ENCODE data around the gene AARS2.
A peak's percentile ranks its signal among the peaks of the same experiment; 100 is the strongest.

AARS2 gene

DNA sequence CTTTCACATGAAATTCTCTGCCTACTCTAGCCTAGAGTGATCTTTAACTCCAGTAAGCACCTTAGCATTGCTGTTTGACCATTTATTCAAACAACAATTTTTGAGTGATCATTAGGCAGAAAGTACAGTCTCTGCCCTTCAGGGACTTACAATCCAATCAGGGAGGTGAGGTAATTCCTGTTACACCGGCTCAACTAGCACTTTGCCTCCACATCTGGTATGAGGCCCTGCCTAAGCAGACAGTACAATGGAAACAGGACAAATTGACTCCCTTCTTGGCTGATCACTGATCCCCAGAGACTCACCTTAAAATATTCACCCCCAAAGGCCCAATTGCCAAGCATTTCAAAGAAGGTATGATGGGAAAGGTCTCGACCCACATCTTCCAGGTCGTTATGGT, 1.4 kb downstream of the AARS2 start:
- H3K4me1 ChIP-seq = peaks cover 11% of the 10 kb centered on the region
- no peak for TF ChIP-seq Cebpa-rat (IDR thresholded peaks at IDR 0.05)
- no peaks in the 10 kb centered on the region for H3K27me3 ChIP-seq
- no peak overlapping the region for H3K27ac ChIP-seq
- H3K4me3 ChIP-seq = peak overlapping the region; percentile 93; the same call in 1 of the 2 replicates
- no peaks in the 10 kb centered on the region for H3K9me3 ChIP-seq
- peak overlapping the region; percentile 94 for H3K4me2 ChIP-seq
- H3K9ac ChIP-seq = peak overlapping the region; percentile 92; the same call in 1 of the 2 replicates
- no peaks in the 10 kb centered on the region for H4K20me1 ChIP-seq
- peaks cover 51% of the 10 kb centered on the region for H3K36me3 ChIP-seq

DNA sequence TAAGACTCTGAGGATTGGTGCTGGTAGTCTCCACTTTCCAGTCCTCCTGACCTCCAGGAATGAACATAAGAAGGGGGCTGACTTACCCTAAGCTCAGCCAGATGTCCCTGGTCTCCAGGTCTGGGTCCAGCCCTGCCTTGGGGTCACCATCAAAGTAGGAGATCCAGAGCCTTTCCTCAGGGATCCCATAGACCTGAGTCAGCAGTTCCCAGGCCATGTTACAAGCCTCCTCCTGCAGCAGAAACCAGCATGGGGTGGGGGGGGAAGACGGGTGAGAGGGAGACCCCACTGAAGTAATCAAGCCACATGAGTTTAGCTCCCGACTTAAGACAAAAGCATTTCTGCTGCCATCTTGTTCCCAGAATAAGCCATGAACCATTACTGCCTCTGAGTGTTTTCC, 1.8 kb downstream of the AARS2 start:
- no peak overlapping the region for H3K4me3 ChIP-seq
- H4K20me1 ChIP-seq = no peaks in the 10 kb centered on the region
- H3K4me1 ChIP-seq = peaks cover 11% of the 10 kb centered on the region
- H3K9ac ChIP-seq = no peak overlapping the region
- TF ChIP-seq Cebpa-rat (IDR thresholded peaks at IDR 0.05) = no peak
- H3K27ac ChIP-seq = no peak overlapping the region
- H3K36me3 ChIP-seq = peaks cover 55% of the 10 kb centered on the region
- no peaks in the 10 kb centered on the region for H3K27me3 ChIP-seq
- no peaks in the 10 kb centered on the region for H3K9me3 ChIP-seq
- no peak overlapping the region for H3K4me2 ChIP-seq

DNA sequence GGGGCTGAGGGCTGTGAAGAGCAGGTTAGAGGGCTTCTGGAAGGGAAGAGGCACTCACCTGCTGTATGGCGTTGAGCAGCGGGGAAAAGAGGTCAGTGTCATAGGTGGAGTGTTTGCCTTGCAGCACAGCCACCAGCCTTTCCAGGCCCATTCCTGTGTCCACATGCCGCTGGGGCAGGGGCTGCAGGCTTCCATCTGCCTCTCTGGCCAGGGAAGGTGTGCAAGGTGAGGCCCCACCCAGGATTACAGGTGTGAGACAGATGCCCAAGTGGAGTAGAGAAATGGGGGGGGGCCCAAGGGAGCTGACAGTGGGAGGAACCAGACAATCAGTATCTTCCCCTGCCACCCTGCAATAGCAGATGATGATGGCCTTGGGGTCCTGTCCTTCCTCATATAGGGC, 2.9 kb downstream of the AARS2 start:
- TF ChIP-seq Cebpa-rat (IDR thresholded peaks at IDR 0.05) = no peak
- H3K4me3 ChIP-seq = no peak overlapping the region
- no peak overlapping the region for H3K9ac ChIP-seq
- H4K20me1 ChIP-seq = no peaks in the 10 kb centered on the region
- peaks cover 11% of the 10 kb centered on the region for H3K4me1 ChIP-seq
- H3K27me3 ChIP-seq = no peaks in the 10 kb centered on the region
- H3K4me2 ChIP-seq = no peak overlapping the region
- no peaks in the 10 kb centered on the region for H3K9me3 ChIP-seq
- H3K27ac ChIP-seq = no peak overlapping the region
- H3K36me3 ChIP-seq = peaks cover 66% of the 10 kb centered on the region

DNA sequence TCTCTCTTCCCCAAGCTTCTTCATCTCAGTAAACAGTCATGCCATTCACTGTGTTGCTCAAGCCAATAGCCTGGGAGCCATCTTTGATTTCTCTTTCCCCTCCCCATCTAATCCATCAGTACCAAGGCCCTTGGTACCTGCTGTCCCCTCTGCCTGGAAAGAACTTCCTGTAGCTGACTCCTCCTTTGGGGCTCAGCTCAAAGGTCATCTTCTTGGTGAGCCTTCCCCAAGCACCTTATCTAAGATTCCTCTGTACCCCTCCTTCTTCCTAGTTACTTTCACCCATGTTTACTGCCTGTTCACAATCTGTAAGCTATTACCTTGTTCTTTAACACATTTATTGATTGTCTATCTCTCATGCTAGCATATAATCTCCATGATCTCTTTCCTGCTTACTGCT, 3.5 kb downstream of the AARS2 start:
- Histone ChIP-seq H3K9me3 (no peaks in the 10 kb centered on the region), H3K4me2 (no peak overlapping the region), H3K4me3 (no peak overlapping the region), H3K4me1 (peaks cover 11% of the 10 kb centered on the region), H3K9ac (no peak overlapping the region), H4K20me1 (no peaks in the 10 kb centered on the region), H3K36me3 (peaks cover 72% of the 10 kb centered on the region), H3K27me3 (no peaks in the 10 kb centered on the region), H3K27ac (no peak overlapping the region)
- no peak for TF ChIP-seq Cebpa-rat (IDR thresholded peaks at IDR 0.05)

DNA sequence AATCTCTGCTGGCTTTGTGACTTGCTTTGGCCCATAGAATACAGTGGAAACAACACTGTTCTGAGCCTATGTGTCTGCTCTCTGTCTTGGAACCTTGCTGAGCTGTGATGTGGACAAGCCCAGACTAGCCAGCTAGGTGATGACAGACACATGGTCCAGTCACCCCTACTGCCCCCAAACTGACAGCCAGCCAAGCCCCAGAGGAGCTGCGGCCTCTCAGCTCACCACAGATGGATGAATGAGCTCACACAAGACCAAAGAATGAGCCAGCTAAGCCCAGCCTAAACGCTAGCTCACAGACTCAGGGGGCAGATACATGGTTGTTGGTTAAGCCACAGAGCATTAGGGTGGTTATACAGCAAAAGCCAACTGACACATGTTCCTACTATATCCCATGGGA, 4.1 kb downstream of the AARS2 start:
- no peak overlapping the region for H3K4me3 ChIP-seq
- no peak overlapping the region for H3K4me2 ChIP-seq
- no peak for TF ChIP-seq Cebpa-rat (IDR thresholded peaks at IDR 0.05)
- no peak overlapping the region for H3K9ac ChIP-seq
- H3K27ac ChIP-seq = no peak overlapping the region
- no peaks in the 10 kb centered on the region for H3K27me3 ChIP-seq
- peaks cover 78% of the 10 kb centered on the region for H3K36me3 ChIP-seq
- peaks cover 11% of the 10 kb centered on the region for H3K4me1 ChIP-seq
- peaks cover 4% of the 10 kb centered on the region; the same call in 1 of the 2 replicates for H4K20me1 ChIP-seq
- H3K9me3 ChIP-seq = no peaks in the 10 kb centered on the region

DNA sequence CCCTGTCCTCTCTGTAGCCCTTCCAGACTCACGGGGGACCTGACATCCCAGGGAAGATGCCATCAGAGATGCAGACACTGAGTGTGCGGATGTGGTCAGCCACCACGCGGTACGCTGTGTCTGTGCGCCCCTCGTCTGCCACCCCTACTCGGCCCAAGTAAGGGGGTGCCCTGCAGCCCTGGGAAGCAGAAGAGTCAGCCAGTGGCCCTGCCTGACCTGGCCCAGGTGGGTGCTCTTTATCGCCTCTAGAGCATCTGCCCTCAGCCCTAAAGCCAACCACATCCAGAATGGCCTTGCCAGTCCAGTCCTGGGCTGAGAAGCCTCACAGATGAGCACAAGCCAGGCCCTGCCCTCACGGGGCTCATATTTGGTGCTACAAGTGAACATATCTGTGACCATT, 5.9 kb downstream of the AARS2 start:
- no peak overlapping the region for H3K9ac ChIP-seq
- H3K4me1 ChIP-seq = peaks cover 6% of the 10 kb centered on the region
- H3K36me3 ChIP-seq = peaks cover 96% of the 10 kb centered on the region
- no peak for TF ChIP-seq Cebpa-rat (IDR thresholded peaks at IDR 0.05)
- no peak overlapping the region for H3K27ac ChIP-seq
- no peak overlapping the region for H3K4me2 ChIP-seq
- H3K9me3 ChIP-seq = no peaks in the 10 kb centered on the region
- no peak overlapping the region for H3K4me3 ChIP-seq
- no peaks in the 10 kb centered on the region for H3K27me3 ChIP-seq
- peaks cover 15% of the 10 kb centered on the region; the same call in 1 of the 2 replicates for H4K20me1 ChIP-seq

DNA sequence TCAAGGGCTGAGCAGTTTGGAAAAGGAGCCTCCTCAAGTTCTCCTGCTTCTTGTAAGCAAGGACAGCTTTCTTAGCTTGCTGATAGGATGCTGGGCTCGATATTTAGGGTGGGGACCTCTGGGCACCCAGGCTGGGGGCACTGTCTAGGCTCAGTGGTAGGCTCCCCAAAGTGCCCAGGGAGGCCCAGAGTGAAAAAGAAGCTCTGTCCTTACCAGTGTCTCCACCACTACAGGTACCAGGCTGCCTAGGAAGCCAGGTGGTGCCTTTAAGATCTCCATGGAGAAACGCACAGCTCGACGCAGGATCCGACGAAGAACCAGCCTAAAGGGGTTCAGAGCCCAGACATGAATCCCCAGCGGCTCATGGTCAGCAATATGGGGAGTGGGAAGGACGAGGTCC, 6.4 kb downstream of the AARS2 start:
- no peaks in the 10 kb centered on the region for H3K27me3 ChIP-seq
- H3K36me3 ChIP-seq = peaks cover 100% of the 10 kb centered on the region
- H3K9ac ChIP-seq = no peak overlapping the region
- no peaks in the 10 kb centered on the region for H3K9me3 ChIP-seq
- TF ChIP-seq Cebpa-rat (IDR thresholded peaks at IDR 0.05) = no peak
- peaks cover 1% of the 10 kb centered on the region for H3K4me1 ChIP-seq
- H3K4me3 ChIP-seq = no peak overlapping the region
- H3K4me2 ChIP-seq = no peak overlapping the region
- H4K20me1 ChIP-seq = peaks cover 15% of the 10 kb centered on the region; the same call in 1 of the 2 replicates
- no peak overlapping the region for H3K27ac ChIP-seq

DNA sequence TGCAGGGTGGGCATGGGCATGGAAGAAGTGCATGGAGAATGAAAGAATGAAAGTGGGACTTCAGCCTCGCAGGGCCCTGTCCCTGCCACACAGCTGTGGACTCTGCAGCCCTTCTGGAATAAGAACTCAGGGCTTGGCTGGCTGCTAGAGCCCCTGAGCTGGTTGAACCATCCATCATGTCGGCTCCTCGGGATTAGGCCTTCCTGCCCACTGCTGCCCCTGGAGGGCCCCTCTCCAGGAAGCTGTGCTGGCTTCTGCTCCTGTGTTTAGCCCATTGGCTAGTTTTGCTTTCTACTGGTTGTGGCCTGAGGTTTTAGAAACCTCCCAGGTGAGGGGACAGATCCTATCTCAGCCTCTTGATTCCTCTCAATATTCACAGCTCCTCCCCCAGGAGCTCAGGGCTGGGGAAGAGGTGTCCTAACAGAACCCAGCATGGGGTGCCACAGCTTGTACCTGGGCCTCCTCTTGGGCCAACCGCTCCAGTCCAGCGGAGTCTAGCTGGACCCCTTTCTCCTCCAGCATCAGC, 7.9 kb downstream of the AARS2 start:
- Histone ChIP-seq H3K27me3 (no peaks in the 10 kb centered on the region), H3K4me1 (no peaks in the 10 kb centered on the region), H3K4me3 (no peak overlapping the region), H3K9me3 (no peaks in the 10 kb centered on the region), H3K27ac (no peak overlapping the region), H3K9ac (no peak overlapping the region), H3K4me2 (no peak overlapping the region), H3K36me3 (peaks cover 100% of the 10 kb centered on the region), H4K20me1 (peaks cover 21% of the 10 kb centered on the region)
- no peak for TF ChIP-seq Cebpa-rat (IDR thresholded peaks at IDR 0.05)

DNA sequence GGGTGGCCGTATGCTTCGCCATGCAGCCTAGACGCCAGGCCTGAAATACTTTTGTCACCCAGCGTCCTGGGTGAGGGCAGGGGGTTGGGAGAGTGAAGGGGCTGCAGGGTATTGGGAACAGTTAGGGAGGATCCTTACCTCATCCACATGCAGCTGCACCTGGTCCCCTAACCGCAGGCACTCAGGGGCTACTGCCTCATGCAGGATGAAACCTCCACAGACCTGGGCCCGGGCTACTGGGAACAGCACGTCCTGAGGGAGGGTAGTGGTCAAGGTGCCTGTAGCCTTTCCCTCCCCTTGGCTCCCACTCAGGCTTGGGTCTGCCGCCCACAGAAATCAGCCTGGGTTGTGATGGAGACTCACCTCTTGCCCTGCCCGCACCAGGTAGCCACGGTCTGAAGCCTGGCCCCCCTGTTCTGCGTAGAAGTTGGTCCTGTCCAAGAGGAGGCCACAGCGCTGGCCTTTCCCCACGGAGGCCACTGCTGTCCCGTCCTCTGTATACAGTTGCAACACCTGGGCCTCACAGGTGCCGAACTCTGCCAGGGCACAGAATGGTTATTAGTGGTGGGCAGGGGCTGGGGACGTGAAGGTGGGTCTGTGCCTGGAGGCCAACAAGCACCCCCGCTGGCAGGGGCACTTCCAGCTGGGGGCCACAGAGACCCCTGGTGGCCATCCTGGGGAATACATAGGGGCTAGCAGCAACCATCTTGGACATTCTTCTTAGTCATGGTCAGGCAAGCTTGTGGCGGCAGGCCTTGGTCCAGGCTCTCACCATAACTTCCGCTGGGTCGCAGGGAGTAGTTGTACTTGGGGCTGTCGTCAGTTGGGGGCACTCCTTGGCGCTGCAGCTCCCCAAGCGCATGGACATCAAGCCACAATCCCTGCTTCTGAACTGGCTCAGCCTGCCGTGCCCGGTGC, 8.6 kb downstream of the AARS2 start:
- Histone ChIP-seq H3K4me1 (no peaks in the 10 kb centered on the region), H3K9me3 (no peaks in the 10 kb centered on the region), H3K4me3 (no peak overlapping the region), H3K27ac (no peak overlapping the region), H3K9ac (no peak overlapping the region), H3K27me3 (peaks cover 2% of the 10 kb centered on the region; the same call in 1 of the 2 replicates), H4K20me1 (peaks cover 26% of the 10 kb centered on the region), H3K36me3 (peaks cover 99% of the 10 kb centered on the region), H3K4me2 (no peak overlapping the region)
- TF ChIP-seq Cebpa-rat (IDR thresholded peaks at IDR 0.05) = no peak

DNA sequence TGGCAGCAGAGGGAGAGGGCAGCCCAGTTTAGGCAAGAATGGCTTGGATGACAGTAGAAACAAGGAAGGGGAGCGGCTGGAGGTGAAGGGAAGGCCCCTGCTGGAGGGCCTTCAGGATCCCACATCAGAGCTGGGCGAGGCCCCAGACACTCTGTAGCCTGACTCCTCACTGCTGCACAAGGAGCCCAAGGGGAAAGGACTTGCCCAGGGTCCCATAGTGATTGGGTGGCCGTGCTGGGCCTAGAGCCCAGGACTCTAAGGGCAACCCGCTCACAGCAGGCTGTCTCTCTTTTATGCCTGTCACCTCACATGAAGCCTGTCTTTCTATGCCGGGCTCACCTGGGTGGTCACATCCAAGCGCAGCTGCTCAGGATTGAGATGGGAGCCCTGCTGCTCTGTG, 9.3 kb downstream of the AARS2 start:
- H3K36me3 ChIP-seq = peaks cover 99% of the 10 kb centered on the region
- TF ChIP-seq Cebpa-rat (IDR thresholded peaks at IDR 0.05) = no peak

More for the DNA sequence above, 9.3 kb downstream of the AARS2 start:
- Histone ChIP-seq H3K27ac (no peak overlapping the region), H3K9ac (no peak overlapping the region), H3K9me3 (no peaks in the 10 kb centered on the region), H3K4me2 (no peak overlapping the region), H3K4me3 (no peak overlapping the region), H3K4me1 (no peaks in the 10 kb centered on the region), H3K27me3 (peaks cover 9% of the 10 kb centered on the region), H4K20me1 (peaks cover 33% of the 10 kb centered on the region)

All from BLaER1 (cell line).